PC-9 (cell line): ENCODE data around the gene PAM.

ENCODE experiments used
- EZH2 ChIP-seq: fragments of 200-600 bp; sonication (generic); IDR thresholded peaks from 2 replicates; pipeline ENCODE4 v1.8.0; 2017; ENCODE audit warnings: antibody characterized with exemption, low read depth
- TF ChIP-seq, protein P1 (sequence below): fragments of 200-600 bp; sonication (generic); conservative IDR thresholded peaks from 2 replicates; pipeline ENCODE4 v1.6.1; 2017; ENCODE audit warnings: mixed run types, antibody characterized with exemption, mild to moderate bottlenecking, moderate library complexity

- TF ChIP-seq, protein P1, sequence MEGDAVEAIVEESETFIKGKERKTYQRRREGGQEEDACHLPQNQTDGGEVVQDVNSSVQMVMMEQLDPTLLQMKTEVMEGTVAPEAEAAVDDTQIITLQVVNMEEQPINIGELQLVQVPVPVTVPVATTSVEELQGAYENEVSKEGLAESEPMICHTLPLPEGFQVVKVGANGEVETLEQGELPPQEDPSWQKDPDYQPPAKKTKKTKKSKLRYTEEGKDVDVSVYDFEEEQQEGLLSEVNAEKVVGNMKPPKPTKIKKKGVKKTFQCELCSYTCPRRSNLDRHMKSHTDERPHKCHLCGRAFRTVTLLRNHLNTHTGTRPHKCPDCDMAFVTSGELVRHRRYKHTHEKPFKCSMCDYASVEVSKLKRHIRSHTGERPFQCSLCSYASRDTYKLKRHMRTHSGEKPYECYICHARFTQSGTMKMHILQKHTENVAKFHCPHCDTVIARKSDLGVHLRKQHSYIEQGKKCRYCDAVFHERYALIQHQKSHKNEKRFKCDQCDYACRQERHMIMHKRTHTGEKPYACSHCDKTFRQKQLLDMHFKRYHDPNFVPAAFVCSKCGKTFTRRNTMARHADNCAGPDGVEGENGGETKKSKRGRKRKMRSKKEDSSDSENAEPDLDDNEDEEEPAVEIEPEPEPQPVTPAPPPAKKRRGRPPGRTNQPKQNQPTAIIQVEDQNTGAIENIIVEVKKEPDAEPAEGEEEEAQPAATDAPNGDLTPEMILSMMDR = no peak
- no peak for TF ChIP-seq EZH2
These were observed 4.8 kb upstream of the PAM start for GRCh38 chr5:102750151-102750834.
